WTC11 (cell line): ENCODE results near the gene CSNK1G1. TPM values are rescaled to one million over a fixed set of nuclear protein-coding genes. Genes with fewer than 3 reads are reported as not detected.

ENCODE experiments used
- ATAC-seq: fragments of 200-7000 bp; cut with Tn5 transposase; 2 replicates; pipeline ENCODE4 v1.10.0; 2021; ENCODE audit warnings: mild to moderate bottlenecking, moderate library complexity
- CTCF ChIA-PET: fragments of 300-600 bp; sonication (Branson Sonifier 250); formaldehyde crosslinking; loops from one replicate; lab custom pipeline; 2021; ENCODE audit warnings: antibody characterized with exemption; lab: Charles Lee
- POLR2A ChIA-PET: fragments of 350-600 bp; sonication (Branson Sonifier 250); formaldehyde crosslinking; loops from one replicate; lab custom pipeline; 2021; ENCODE audit warnings: antibody characterized with exemption; lab: Charles Lee
- DNase-seq: peaks from one replicate; pipeline ENCODE4 v3.0.0; 2021; ENCODE audit warnings: low spot score
- H3K27ac Mint-ChIP-seq: 2 replicates; pipeline ENCODE4 v1.8.0; 2021; ENCODE audit warnings: mixed read lengths
- H3K27me3 Mint-ChIP-seq: 2 replicates; pipeline ENCODE4 v1.8.0; 2021; ENCODE audit warnings: low read depth, mild to moderate bottlenecking, moderate library complexity, mixed read lengths
- H3K36me3 Mint-ChIP-seq: 2 replicates; pipeline ENCODE4 v1.8.0; 2021; ENCODE audit warnings: mixed read lengths
- H3K4me1 Mint-ChIP-seq: 2 replicates; pipeline ENCODE4 v1.8.0; 2022; ENCODE audit warnings: mixed read lengths
- H3K4me3 Mint-ChIP-seq: 2 replicates; pipeline ENCODE4 v1.8.0; 2021; ENCODE audit warnings: mild to moderate bottlenecking, moderate library complexity, mixed read lengths
- H3K9me3 Mint-ChIP-seq: 2 replicates; pipeline ENCODE4 v1.8.0; 2021; ENCODE audit warnings: mixed read lengths
- CREM ChIP-seq: sonication (generic); formaldehyde crosslinking; IDR thresholded peaks from 2 replicates; pipeline ENCODE4 v1.8.1; 2022; ENCODE audit warnings: mild to moderate bottlenecking, missing genetic modification reagents, moderate library complexity
- ERG ChIP-seq: fragments of 250-450 bp; sonication (Bioruptor Pico); IDR thresholded peaks from 2 replicates; pipeline ENCODE4 v1.8.0; 2021; ENCODE audit warnings: mild to moderate bottlenecking
- ETV6 ChIP-seq: sonication (generic); formaldehyde crosslinking; IDR thresholded peaks from 2 replicates; pipeline ENCODE4 v1.8.1; 2022; ENCODE audit warnings: mild to moderate bottlenecking, missing genetic modification reagents
- HMGA2 ChIP-seq: fragments of 250-450 bp; sonication (Bioruptor Pico); IDR thresholded peaks from 2 replicates; pipeline ENCODE4 v1.4.0; 2021; ENCODE audit warnings: mild to moderate bottlenecking, moderate library complexity
- NR2C2 ChIP-seq: sonication (generic); formaldehyde crosslinking; IDR thresholded peaks from 2 replicates; pipeline ENCODE4 v1.8.0; 2022; ENCODE audit warnings: mild to moderate bottlenecking, missing genetic modification reagents
- OVOL2 ChIP-seq: fragments of 250-450 bp; sonication (Bioruptor Pico); IDR thresholded peaks from 2 replicates; pipeline ENCODE4 v1.9.0; 2021; ENCODE audit warnings: mild to moderate bottlenecking, borderline replicate concordance
- SMAD3 ChIP-seq: sonication (generic); formaldehyde crosslinking; IDR thresholded peaks from 2 replicates; pipeline ENCODE4 v1.8.0; 2022; ENCODE audit warnings: missing genetic modification reagents, mild to moderate bottlenecking, borderline replicate concordance
- SOX15 ChIP-seq: fragments of 250-450 bp; sonication (Bioruptor Pico); IDR thresholded peaks from 2 replicates; pipeline ENCODE4 v1.9.0; 2021; ENCODE audit warnings: mild to moderate bottlenecking
- TEAD1 ChIP-seq: sonication (generic); formaldehyde crosslinking; IDR thresholded peaks from 2 replicates; pipeline ENCODE4 v1.8.0; 2022; ENCODE audit warnings: mild to moderate bottlenecking, missing genetic modification reagents
- TEAD4 ChIP-seq: sonication (generic); formaldehyde crosslinking; IDR thresholded peaks from 2 replicates; pipeline ENCODE4 v1.8.0; 2022; ENCODE audit warnings: mild to moderate bottlenecking, missing genetic modification reagents
- USF2 ChIP-seq: sonication (generic); formaldehyde crosslinking; IDR thresholded peaks from 2 replicates; pipeline ENCODE4 v1.8.1; 2023; ENCODE audit warnings: mild to moderate bottlenecking, missing genetic modification reagents, moderate library complexity
- ZNF138 ChIP-seq: sonication (generic); formaldehyde crosslinking; conservative IDR thresholded peaks from 2 replicates; pipeline ENCODE4 v1.8.1; 2022; ENCODE audit warnings: mild to moderate bottlenecking, moderate library complexity, missing genetic modification reagents
- ZNF317 ChIP-seq: sonication (generic); formaldehyde crosslinking; IDR thresholded peaks from 2 replicates; pipeline ENCODE4 v1.8.1; 2023; ENCODE audit warnings: low read depth, mild to moderate bottlenecking, moderate library complexity, missing genetic modification reagents, borderline replicate concordance
- ZNF396 ChIP-seq: fragments of 250-450 bp; sonication (Bioruptor Pico); IDR thresholded peaks from 2 replicates; pipeline ENCODE4 v1.8.0; 2021; ENCODE audit warnings: mild to moderate bottlenecking, moderate library complexity, borderline replicate concordance
- ZNF423 ChIP-seq: fragments of 250-450 bp; sonication (Bioruptor Pico); IDR thresholded peaks from 2 replicates; pipeline ENCODE4 v2.1.2; 2022; ENCODE audit warnings: mild to moderate bottlenecking, moderate library complexity
- ZNF671 ChIP-seq: fragments of 250-450 bp; sonication (Bioruptor Pico); IDR thresholded peaks from 2 replicates; pipeline ENCODE4 v1.8.0; 2021; ENCODE audit warnings: mild to moderate bottlenecking
- ZSCAN18 ChIP-seq: fragments of 250-450 bp; sonication (Bioruptor Pico); IDR thresholded peaks from 2 replicates; pipeline ENCODE4 v2.1.2; 2022; ENCODE audit warnings: mild to moderate bottlenecking, moderate library complexity
- total RNA-seq: library from RNA; stranded (reverse); gene quantifications from 3 replicates; pipeline ENCODE4 v1.2.3, GENCODE V29; 2021
- TF ChIP-seq, protein P1 (sequence below): fragments of 200-600 bp; IDR thresholded peaks from 2 replicates; pipeline ENCODE4 v1.8.0; 2022; ENCODE audit warnings: antibody characterized with exemption
- TF ChIP-seq, protein P2 (sequence below): sonication (generic); formaldehyde crosslinking; IDR thresholded peaks from 2 replicates; pipeline ENCODE4 v1.8.1; 2022; ENCODE audit warnings: mild to moderate bottlenecking, moderate library complexity, missing genetic modification reagents
- TF ChIP-seq, protein P3 (sequence below): fragments of 250-450 bp; sonication (Bioruptor Pico); IDR thresholded peaks from 2 replicates; pipeline ENCODE4 v1.9.0; 2021; ENCODE audit warnings: mild to moderate bottlenecking
- TF ChIP-seq, protein P4 (sequence below): sonication (generic); formaldehyde crosslinking; conservative IDR thresholded peaks from 2 replicates; pipeline ENCODE4 v1.8.1; 2023; ENCODE audit warnings: mild to moderate bottlenecking, low read depth, missing genetic modification reagents, moderate library complexity

CSNK1G1 gene
- total RNA-seq, 1 experiment from 2014 or later = 19.3 TPM

- Mint-ChIP-seq H3K27ac (0 out of 2 replicates have a peak overlapping the region, but pooled peaks have one; percentile 30), H3K27me3 (no peaks in the 10 kb centered on the region), H3K36me3 (no peaks in the 10 kb centered on the region), H3K9me3 (no peaks in the 10 kb centered on the region), H3K4me1 (no peaks in the 10 kb centered on the region), H3K4me3 (no peak overlapping the region)
- TF ChIP-seq ETV6 (CRISPR knock-in tag) = no peak
- no peak for TF ChIP-seq CREM
- TF ChIP-seq OVOL2 (CRISPR knock-in tag) = no peak
- TF ChIP-seq HMGA2 (CRISPR knock-in tag) = no peak
- no peak for TF ChIP-seq ZNF317 (CRISPR knock-in tag)
- no peak for TF ChIP-seq TEAD1
- TF ChIP-seq NR2C2 = no peak
- TF ChIP-seq, protein P1, sequence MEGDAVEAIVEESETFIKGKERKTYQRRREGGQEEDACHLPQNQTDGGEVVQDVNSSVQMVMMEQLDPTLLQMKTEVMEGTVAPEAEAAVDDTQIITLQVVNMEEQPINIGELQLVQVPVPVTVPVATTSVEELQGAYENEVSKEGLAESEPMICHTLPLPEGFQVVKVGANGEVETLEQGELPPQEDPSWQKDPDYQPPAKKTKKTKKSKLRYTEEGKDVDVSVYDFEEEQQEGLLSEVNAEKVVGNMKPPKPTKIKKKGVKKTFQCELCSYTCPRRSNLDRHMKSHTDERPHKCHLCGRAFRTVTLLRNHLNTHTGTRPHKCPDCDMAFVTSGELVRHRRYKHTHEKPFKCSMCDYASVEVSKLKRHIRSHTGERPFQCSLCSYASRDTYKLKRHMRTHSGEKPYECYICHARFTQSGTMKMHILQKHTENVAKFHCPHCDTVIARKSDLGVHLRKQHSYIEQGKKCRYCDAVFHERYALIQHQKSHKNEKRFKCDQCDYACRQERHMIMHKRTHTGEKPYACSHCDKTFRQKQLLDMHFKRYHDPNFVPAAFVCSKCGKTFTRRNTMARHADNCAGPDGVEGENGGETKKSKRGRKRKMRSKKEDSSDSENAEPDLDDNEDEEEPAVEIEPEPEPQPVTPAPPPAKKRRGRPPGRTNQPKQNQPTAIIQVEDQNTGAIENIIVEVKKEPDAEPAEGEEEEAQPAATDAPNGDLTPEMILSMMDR = no peak
- no peak for TF ChIP-seq ZNF396 (CRISPR knock-in tag)
- no peak for TF ChIP-seq ZNF671 (CRISPR knock-in tag)
- no peak for TF ChIP-seq USF2 (CRISPR knock-in tag)
- TF ChIP-seq ERG (CRISPR knock-in tag) = no peak
- POLR2A ChIA-PET = no interaction called here
- CTCF ChIA-PET = interaction anchor here (0.7 to 2.8 kb wide), 2 partner anchors 29 to 39 kb away, joined by 3 to 12 read pairs; partner anchors contain the start of gene PPIB
- no peak for ATAC-seq
- DNase-seq = no peak
Measured at GRCh38 chr15:64191971-64192830, 163.8 kb downstream of the CSNK1G1 start.

GRCh38 chr15:64187396-64188191 is 168.4 kb downstream of the CSNK1G1 start:
- no peak for DNase-seq
- Mint-ChIP-seq H3K27ac (no peak overlapping the region), H3K27me3 (no peaks in the 10 kb centered on the region), H3K4me1 (no peaks in the 10 kb centered on the region), H3K9me3 (no peaks in the 10 kb centered on the region), H3K4me3 (no peak overlapping the region), H3K36me3 (peaks cover 2% of the 10 kb centered on the region; the same call in 1 of the 2 replicates)
- CTCF ChIA-PET = no interaction called here
- POLR2A ChIA-PET = interaction anchor here (0.5 kb wide), 1 partner anchor 590 kb away, joined by 3 read pairs; no protein-coding TSS in a partner anchor
- ATAC-seq = no peak
- TF ChIP-seq, protein P2, sequence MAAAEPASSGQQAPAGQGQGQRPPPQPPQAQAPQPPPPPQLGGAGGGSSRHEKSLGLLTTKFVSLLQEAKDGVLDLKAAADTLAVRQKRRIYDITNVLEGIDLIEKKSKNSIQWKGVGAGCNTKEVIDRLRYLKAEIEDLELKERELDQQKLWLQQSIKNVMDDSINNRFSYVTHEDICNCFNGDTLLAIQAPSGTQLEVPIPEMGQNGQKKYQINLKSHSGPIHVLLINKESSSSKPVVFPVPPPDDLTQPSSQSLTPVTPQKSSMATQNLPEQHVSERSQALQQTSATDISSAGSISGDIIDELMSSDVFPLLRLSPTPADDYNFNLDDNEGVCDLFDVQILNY (CRISPR knock-in tag) = no peak
- TF ChIP-seq, protein P3, sequence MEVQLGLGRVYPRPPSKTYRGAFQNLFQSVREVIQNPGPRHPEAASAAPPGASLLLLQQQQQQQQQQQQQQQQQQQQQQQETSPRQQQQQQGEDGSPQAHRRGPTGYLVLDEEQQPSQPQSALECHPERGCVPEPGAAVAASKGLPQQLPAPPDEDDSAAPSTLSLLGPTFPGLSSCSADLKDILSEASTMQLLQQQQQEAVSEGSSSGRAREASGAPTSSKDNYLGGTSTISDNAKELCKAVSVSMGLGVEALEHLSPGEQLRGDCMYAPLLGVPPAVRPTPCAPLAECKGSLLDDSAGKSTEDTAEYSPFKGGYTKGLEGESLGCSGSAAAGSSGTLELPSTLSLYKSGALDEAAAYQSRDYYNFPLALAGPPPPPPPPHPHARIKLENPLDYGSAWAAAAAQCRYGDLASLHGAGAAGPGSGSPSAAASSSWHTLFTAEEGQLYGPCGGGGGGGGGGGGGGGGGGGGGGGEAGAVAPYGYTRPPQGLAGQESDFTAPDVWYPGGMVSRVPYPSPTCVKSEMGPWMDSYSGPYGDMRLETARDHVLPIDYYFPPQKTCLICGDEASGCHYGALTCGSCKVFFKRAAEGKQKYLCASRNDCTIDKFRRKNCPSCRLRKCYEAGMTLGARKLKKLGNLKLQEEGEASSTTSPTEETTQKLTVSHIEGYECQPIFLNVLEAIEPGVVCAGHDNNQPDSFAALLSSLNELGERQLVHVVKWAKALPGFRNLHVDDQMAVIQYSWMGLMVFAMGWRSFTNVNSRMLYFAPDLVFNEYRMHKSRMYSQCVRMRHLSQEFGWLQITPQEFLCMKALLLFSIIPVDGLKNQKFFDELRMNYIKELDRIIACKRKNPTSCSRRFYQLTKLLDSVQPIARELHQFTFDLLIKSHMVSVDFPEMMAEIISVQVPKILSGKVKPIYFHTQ (CRISPR knock-in tag) = no peak
- TF ChIP-seq TEAD4 (no peak), NR2C2 (no peak), ZNF138 (CRISPR knock-in tag) (no peak), ZSCAN18 (CRISPR knock-in tag) (no peak), SMAD3 (CRISPR knock-in tag) (no peak), ZNF423 (CRISPR knock-in tag) (no peak), SOX15 (CRISPR knock-in tag) (no peak)
- TF ChIP-seq, protein P4, sequence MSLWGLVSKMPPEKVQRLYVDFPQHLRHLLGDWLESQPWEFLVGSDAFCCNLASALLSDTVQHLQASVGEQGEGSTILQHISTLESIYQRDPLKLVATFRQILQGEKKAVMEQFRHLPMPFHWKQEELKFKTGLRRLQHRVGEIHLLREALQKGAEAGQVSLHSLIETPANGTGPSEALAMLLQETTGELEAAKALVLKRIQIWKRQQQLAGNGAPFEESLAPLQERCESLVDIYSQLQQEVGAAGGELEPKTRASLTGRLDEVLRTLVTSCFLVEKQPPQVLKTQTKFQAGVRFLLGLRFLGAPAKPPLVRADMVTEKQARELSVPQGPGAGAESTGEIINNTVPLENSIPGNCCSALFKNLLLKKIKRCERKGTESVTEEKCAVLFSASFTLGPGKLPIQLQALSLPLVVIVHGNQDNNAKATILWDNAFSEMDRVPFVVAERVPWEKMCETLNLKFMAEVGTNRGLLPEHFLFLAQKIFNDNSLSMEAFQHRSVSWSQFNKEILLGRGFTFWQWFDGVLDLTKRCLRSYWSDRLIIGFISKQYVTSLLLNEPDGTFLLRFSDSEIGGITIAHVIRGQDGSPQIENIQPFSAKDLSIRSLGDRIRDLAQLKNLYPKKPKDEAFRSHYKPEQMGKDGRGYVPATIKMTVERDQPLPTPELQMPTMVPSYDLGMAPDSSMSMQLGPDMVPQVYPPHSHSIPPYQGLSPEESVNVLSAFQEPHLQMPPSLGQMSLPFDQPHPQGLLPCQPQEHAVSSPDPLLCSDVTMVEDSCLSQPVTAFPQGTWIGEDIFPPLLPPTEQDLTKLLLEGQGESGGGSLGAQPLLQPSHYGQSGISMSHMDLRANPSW (CRISPR knock-in tag) = no peak
